ENCODE measurements around the gene UBE2A.

DNA sequence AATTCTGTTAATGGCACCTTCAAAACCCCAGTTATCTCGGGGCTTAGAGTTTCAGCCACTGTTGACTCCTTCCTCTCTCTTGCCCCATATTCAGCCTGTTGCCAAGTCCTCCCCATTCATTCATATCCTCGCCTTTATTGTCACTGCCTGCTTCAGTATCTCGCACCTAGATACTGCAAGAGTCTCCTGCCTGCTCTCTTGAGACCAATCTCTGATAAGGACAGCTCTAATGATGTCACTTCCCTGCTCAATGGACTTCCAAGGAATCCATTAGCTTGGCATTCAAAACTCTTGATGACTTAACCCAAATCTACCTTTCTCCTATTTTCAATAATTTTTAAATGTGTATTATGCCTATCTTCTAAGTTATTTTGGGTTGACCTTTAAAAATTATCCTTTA is 1.1 kb upstream of the UBE2A start:
- TF ChIP-seq POLR2A (IDR thresholded peaks at IDR 0.05) (no peak), CTCF (IDR thresholded peaks at IDR 0.05) (no peak), EP300 (IDR thresholded peaks at IDR 0.05; ENCODE audit: low read depth) (no peak)
